ENCODE results near the gene PKDCC. TPM values are rescaled to one million over a fixed set of nuclear protein-coding genes. Genes with fewer than 3 reads are reported as not detected.

Gene PKDCC
- total and polyA plus RNA-seq, 2 of the 13 experiments (the other 11 are each of a cell fraction or from before 2014, with no cell fraction given): 52.6 to 58.8 TPM

DNA sequence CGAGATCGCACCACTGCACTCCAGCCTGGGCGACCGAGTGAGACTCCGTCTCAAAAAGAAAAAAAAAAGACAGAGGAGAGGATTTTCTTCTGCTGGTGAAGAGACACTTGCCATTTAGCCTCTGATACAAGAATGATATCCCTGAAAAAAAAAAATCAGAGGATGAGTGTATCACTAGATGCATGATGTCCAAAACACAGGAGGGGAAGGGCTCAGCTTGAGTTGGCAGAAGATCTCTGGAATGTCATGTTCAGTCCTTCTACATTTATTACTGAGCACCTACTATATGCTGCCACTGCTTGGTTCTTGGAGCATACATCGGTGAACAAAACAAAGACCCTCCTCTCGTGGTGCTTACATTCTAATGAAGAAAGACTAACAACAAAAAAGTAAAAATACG lies 10.9 kb upstream of the PKDCC start:
- Histone ChIP-seq H3K27me3 (ENCODE audit: control insufficient read depth in 1 of 2, insufficient read depth in 2 of 2, low read length in 2 of 2) (peaks cover 0 to 12% of the 10 kb centered on the region in 2 experiments; a peak in 3 of 5 replicates), H3K9ac (ENCODE audit: insufficient read depth, low read depth, low read length) (no peak overlapping the region), H3K4me3 (replicated peaks in 1 of 3; ENCODE audit: insufficient read depth in 1 of 3, low read depth in 2 of 3, low read length in 3 of 3) (no peak overlapping the region), H3K79me2 (ENCODE audit: insufficient read depth, low read length) (no peaks in the 10 kb centered on the region), H3K4me1 (ENCODE audit: insufficient read depth, low read length) (peaks cover 6% of the 10 kb centered on the region), H3K27ac (ENCODE audit: extremely low read length, insufficient read depth, low read length) (no peak overlapping the region), H3K9me3 (ENCODE audit: low read length) (no peaks in the 10 kb centered on the region), H4K20me1 (ENCODE audit: insufficient read depth, low read length) (no peaks in the 10 kb centered on the region), H2AFZ (ENCODE audit: low read length) (no peak overlapping the region), H3K4me2 (ENCODE audit: low read depth, low read length) (no peak overlapping the region), H3K36me3 (replicated peaks in 1 of 2; ENCODE audit: control insufficient read depth in 1 of 2, insufficient read depth in 2 of 2, low read length in 2 of 2) (no peaks in the 10 kb centered on the region)
- CTCF ChIA-PET (ENCODE audit: low intra/inter-chr PET ratio, low total read pairs): no interaction called here
- POLR2A ChIA-PET: no interaction called here
- intact Hi-C loops (cut with micrococcal nuclease; ENCODE audit: unreplicated experiment) (no loop called here), in situ Hi-C loops (cut with HindIII; ENCODE audit: extremely low pct_ligation_motif_present, low pct_unique_long_range_greater_than_20kb) (no loop called here)
- BruUV-seq (replicated peaks): no TSS peak
- TF ChIP-seq CTCF (CRISPR knock-in tag; IDR thresholded peaks at IDR 0.05) (no peak), CEBPB (IDR thresholded peaks at IDR 0.05; ENCODE audit: borderline replicate concordance, low read depth, low read length) (no peak), KMT2A (CRISPR knock-in tag; IDR thresholded peaks at IDR 0.05) (no peak), ADNP (CRISPR knock-in tag; IDR thresholded peaks at IDR 0.05) (no peak), ZSCAN30 (CRISPR knock-in tag; IDR thresholded peaks at IDR 0.05) (no peak), ATF5 (CRISPR knock-in tag; IDR thresholded peaks at IDR 0.05; ENCODE audit: low read depth) (no peak), ZNF780A (CRISPR knock-in tag; IDR thresholded peaks at IDR 0.05) (no peak), SKI (IDR thresholded peaks at IDR 0.05; ENCODE audit: partially characterized antibody) (no peak), ZNF878 (CRISPR knock-in tag; IDR thresholded peaks at IDR 0.05) (no peak), ARID5B (CRISPR knock-in tag; IDR thresholded peaks at IDR 0.05) (no peak)
- TF ChIP-seq, protein P1, sequence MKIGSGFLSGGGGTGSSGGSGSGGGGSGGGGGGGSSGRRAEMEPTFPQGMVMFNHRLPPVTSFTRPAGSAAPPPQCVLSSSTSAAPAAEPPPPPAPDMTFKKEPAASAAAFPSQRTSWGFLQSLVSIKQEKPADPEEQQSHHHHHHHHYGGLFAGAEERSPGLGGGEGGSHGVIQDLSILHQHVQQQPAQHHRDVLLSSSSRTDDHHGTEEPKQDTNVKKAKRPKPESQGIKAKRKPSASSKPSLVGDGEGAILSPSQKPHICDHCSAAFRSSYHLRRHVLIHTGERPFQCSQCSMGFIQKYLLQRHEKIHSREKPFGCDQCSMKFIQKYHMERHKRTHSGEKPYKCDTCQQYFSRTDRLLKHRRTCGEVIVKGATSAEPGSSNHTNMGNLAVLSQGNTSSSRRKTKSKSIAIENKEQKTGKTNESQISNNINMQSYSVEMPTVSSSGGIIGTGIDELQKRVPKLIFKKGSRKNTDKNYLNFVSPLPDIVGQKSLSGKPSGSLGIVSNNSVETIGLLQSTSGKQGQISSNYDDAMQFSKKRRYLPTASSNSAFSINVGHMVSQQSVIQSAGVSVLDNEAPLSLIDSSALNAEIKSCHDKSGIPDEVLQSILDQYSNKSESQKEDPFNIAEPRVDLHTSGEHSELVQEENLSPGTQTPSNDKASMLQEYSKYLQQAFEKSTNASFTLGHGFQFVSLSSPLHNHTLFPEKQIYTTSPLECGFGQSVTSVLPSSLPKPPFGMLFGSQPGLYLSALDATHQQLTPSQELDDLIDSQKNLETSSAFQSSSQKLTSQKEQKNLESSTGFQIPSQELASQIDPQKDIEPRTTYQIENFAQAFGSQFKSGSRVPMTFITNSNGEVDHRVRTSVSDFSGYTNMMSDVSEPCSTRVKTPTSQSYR (CRISPR knock-in tag; IDR thresholded peaks at IDR 0.05; ENCODE audit: borderline replicate concordance): no peak
- DNase-seq (ENCODE audit: low spot score) (no peak), ATAC-seq (no peak), FAIRE-seq (peak; percentile 21)
- WGBS (ENCODE audit: low lambda C conversion rate): 57% methylated on average over 8 of the region's 8 CpGs

Measured in HepG2 (cell line).